ENCODE data around the gene ISL1. TPM values are rescaled to one million over a fixed set of nuclear protein-coding genes. Genes with fewer than 3 reads are reported as not detected.

Gene ISL1
- not detected for polyA plus RNA-seq (2013)

DNA sequence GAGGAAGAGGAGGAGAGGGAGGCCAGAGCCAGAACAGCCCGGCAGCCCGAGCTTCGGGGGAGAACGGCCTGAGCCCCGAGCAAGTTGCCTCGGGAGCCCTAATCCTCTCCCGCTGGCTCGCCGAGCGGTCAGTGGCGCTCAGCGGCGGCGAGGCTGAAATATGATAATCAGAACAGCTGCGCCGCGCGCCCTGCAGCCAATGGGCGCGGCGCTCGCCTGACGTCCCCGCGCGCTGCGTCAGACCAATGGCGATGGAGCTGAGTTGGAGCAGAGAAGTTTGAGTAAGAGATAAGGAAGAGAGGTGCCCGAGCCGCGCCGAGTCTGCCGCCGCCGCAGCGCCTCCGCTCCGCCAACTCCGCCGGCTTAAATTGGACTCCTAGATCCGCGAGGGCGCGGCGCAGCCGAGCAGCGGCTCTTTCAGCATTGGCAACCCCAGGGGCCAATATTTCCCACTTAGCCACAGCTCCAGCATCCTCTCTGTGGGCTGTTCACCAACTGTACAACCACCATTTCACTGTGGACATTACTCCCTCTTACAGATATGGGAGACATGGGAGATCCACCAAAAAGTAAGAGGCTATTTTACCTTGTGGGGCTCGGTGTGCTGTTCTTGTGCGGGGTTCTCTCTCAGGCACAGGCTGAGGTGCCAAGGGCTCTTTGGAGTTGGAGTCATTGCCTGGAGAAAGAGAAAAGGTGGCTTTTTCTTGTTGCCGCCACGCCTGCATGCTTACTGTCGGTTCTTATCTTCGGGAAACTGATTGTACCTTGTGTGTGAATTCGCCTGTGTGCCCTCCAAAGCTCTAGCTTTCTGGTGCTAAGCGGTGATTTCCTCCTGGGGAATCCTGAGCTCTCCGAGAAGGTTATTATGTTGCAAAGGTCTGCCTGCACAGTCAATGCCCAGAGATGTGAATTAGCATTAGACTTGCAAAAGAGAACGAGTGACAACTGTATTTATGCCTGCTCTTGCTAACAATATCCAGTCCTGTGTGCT is at the start of gene ISL1:
TSS of gene ISL1 (plus strand) at position 318 of the 991 bp plus-strand sequence. CDS start at position 542, 224 bp downstream.
- H3K27me3 ChIP-seq (replicated peaks in 2 of 5; ENCODE audit: control insufficient read depth in 4 of 5, insufficient read depth in 5 of 5, low read length in 4 of 5) = peaks cover 39 to 100% (median 79%) of the 10 kb centered on the region in 5 experiments
- CTCF ChIA-PET = interaction anchor here (0.7 kb wide), 1 partner anchor 1042 kb away, joined by 3 read pairs; no protein-coding TSS in a partner anchor

DNA sequence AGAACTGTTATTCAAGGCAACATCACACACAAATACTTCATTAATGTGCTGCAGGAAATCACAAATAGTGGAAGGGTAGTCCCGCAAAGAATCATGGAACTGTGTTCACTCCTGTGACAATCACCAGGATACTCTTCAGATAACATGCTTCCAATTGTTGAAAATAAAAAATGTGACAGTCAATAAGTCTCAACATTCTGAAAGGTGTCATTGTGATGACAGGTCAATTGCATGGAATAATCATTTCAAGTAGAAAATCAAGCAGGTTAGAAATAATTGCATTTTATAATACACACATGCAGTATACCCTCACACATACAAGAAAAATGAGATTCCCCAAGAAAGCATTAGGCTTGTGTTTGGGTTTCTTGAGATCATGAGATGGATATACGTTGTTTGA is 46.4 kb upstream of the ISL1 start:
- DNase-seq = no peak
- H3K27ac ChIP-seq (ENCODE audit: insufficient read depth in 1 of 2, low read depth in 1 of 2, low read length in 2 of 2, poor library complexity in 1 of 2, severe bottlenecking in 2 of 2) = no peak overlapping the region
- no peak overlapping the region for H3K4me3 ChIP-seq (ENCODE audit: control insufficient read depth in 1 of 7, extremely low read depth in 1 of 7, insufficient read depth in 4 of 7, low read depth in 2 of 7, low read length in 6 of 7)
- H3K9me3 ChIP-seq (ENCODE audit: control extremely low read depth in 1 of 5, control insufficient read depth in 4 of 5, insufficient read depth in 2 of 5, low read depth in 1 of 5, low read length in 4 of 5) = no peaks in the 10 kb centered on the region
- POLR2A ChIA-PET = no interaction called here
- CTCF ChIA-PET = no interaction called here
- H3K36me3 ChIP-seq (ENCODE audit: control insufficient read depth in 4 of 4, insufficient read depth in 4 of 4, low read length in 3 of 4) = no peaks in the 10 kb centered on the region
- WGBS (ENCODE audit: insufficient coverage) = no CpG with 5 or more reads among the region's 2 CpGs
- H3K27me3 ChIP-seq (replicated peaks in 2 of 5; ENCODE audit: control insufficient read depth in 4 of 5, insufficient read depth in 5 of 5, low read length in 4 of 5) = no peaks in the 10 kb centered on the region
- no peaks in the 10 kb centered on the region for H3K4me1 ChIP-seq (ENCODE audit: control extremely low read depth in 1 of 4, control insufficient read depth in 4 of 4, insufficient read depth in 4 of 4, low read length in 3 of 4)

More for the DNA sequence above, at the start of gene ISL1:
- peak; percentile 30 to 74 (median 58) for DNase-seq
- H3K27ac ChIP-seq (ENCODE audit: insufficient read depth in 1 of 2, low read depth in 1 of 2, low read length in 2 of 2, poor library complexity in 1 of 2, severe bottlenecking in 2 of 2) = no peak within 1 kb of the TSS
- 2% methylated on average over 57 of the region's 57 CpGs for WGBS (ENCODE audit: insufficient coverage)
- H3K9me3 ChIP-seq (ENCODE audit: control extremely low read depth in 1 of 5, control insufficient read depth in 4 of 5, insufficient read depth in 2 of 5, low read depth in 1 of 5, low read length in 4 of 5) = peaks cover 0 to 7% (median 3%) of the 10 kb centered on the region in 5 experiments
- H3K4me3 ChIP-seq (ENCODE audit: control insufficient read depth in 1 of 7, extremely low read depth in 1 of 7, insufficient read depth in 4 of 7, low read depth in 2 of 7, low read length in 6 of 7) = peak within 1 kb of the TSS; percentile 13 to 72 (median 46)
- H3K4me1 ChIP-seq (ENCODE audit: control extremely low read depth in 1 of 4, control insufficient read depth in 4 of 4, insufficient read depth in 4 of 4, low read length in 3 of 4) = peaks cover 0 to 17% (median 8%) of the 10 kb centered on the region in 4 experiments
- no peaks in the 10 kb centered on the region for H3K36me3 ChIP-seq (ENCODE audit: control insufficient read depth in 4 of 4, insufficient read depth in 4 of 4, low read length in 3 of 4)
- POLR2A ChIA-PET = no interaction called here

DNA sequence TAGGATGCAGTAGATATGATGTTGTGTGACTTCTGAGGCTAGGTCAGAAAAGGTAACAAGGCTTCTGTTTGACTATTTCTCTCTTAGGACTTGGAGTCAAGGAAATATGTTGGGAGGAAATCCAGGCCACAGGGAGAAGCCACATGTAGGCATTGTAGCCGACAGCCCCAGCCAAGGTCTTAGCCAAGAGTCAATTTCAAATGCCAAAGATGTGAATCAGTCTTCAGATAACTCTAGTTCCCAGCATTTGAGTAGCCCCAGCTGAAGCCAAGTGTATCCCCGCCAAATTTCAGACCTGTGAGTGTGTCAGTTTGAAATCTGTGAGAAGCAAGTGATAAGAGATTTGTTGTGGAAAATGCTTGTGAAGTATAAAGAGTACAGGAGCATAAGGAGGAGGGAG is 38.1 kb upstream of the ISL1 start:
- H3K4me1 ChIP-seq (ENCODE audit: control extremely low read depth in 1 of 4, control insufficient read depth in 4 of 4, insufficient read depth in 4 of 4, low read length in 3 of 4) = no peaks in the 10 kb centered on the region
- WGBS (ENCODE audit: insufficient coverage) = 100% methylated on average over 2 of the region's 2 CpGs
- CTCF ChIA-PET = no interaction called here

DNA sequence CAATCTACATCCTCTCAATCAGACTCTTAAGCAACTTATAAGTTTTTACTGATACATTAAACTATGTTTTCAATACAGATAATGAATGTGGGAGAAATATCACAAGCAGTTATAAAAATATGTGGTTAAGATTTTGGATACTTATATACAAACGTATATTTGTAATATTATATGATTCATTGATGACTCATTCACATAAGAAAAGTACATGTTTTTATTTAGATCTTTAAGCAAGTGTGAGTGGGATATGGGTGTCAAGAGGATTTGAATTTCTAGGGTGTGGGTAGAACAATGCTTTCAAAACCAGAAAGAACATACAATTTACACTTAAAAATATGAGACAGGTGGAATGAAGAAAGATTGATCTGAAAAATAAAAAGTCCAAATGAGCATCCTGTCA is 36.1 kb upstream of the ISL1 start:
- no CpG with 5 or more reads among the region's 1 CpG for WGBS (ENCODE audit: insufficient coverage)
- Histone ChIP-seq H3K4me3 (ENCODE audit: control insufficient read depth in 1 of 7, extremely low read depth in 1 of 7, insufficient read depth in 4 of 7, low read depth in 2 of 7, low read length in 6 of 7) (no peak overlapping the region), H3K27me3 (replicated peaks in 2 of 5; ENCODE audit: control insufficient read depth in 4 of 5, insufficient read depth in 5 of 5, low read length in 4 of 5) (no peaks in the 10 kb centered on the region), H3K36me3 (ENCODE audit: control insufficient read depth in 4 of 4, insufficient read depth in 4 of 4, low read length in 3 of 4) (no peaks in the 10 kb centered on the region), H3K9me3 (ENCODE audit: control extremely low read depth in 1 of 5, control insufficient read depth in 4 of 5, insufficient read depth in 2 of 5, low read depth in 1 of 5, low read length in 4 of 5) (peaks cover 0 to 3% (median 0%) of the 10 kb centered on the region in 5 experiments), H3K27ac (ENCODE audit: insufficient read depth in 1 of 2, low read depth in 1 of 2, low read length in 2 of 2, poor library complexity in 1 of 2, severe bottlenecking in 2 of 2) (no peak overlapping the region), H3K4me1 (ENCODE audit: control extremely low read depth in 1 of 4, control insufficient read depth in 4 of 4, insufficient read depth in 4 of 4, low read length in 3 of 4) (no peaks in the 10 kb centered on the region)
- no peak for DNase-seq
- ChIA-PET CTCF (no interaction called here), POLR2A (no interaction called here)

More for the DNA sequence above, 38.1 kb upstream of the ISL1 start:
- Histone ChIP-seq H3K27me3 (replicated peaks in 2 of 5; ENCODE audit: control insufficient read depth in 4 of 5, insufficient read depth in 5 of 5, low read length in 4 of 5) (no peaks in the 10 kb centered on the region), H3K4me3 (ENCODE audit: control insufficient read depth in 1 of 7, extremely low read depth in 1 of 7, insufficient read depth in 4 of 7, low read depth in 2 of 7, low read length in 6 of 7) (no peak overlapping the region), H3K27ac (ENCODE audit: insufficient read depth in 1 of 2, low read depth in 1 of 2, low read length in 2 of 2, poor library complexity in 1 of 2, severe bottlenecking in 2 of 2) (no peak overlapping the region), H3K36me3 (ENCODE audit: control insufficient read depth in 4 of 4, insufficient read depth in 4 of 4, low read length in 3 of 4) (no peaks in the 10 kb centered on the region), H3K9me3 (ENCODE audit: control extremely low read depth in 1 of 5, control insufficient read depth in 4 of 5, insufficient read depth in 2 of 5, low read depth in 1 of 5, low read length in 4 of 5) (peaks cover 0 to 3% (median 0%) of the 10 kb centered on the region in 5 experiments)
- no peak for DNase-seq
- POLR2A ChIA-PET = no interaction called here

DNA sequence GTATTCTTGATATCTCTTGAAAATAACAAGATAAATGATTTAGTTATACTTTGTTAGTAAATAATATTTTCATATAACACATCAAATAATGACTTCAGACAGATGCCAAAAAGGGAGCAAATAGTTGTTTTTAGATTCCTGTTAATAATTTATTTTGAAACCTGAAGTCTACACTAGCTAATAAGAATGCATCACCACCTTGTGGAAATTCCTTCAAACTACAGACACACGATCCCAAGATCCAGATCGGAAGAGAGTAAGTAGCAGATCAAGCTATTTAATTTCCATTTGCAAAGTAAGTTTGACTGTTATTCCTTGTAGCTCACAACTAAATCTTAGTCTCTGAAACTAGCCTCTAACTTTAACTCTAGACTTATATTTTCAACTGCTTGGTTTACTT is 35.5 kb upstream of the ISL1 start:
- 100% methylated on average over 2 of the region's 2 CpGs for whole genome bisulfite sequencing (ENCODE audit: insufficient coverage)
- ChIA-PET CTCF (no interaction called here), POLR2A (no interaction called here)
- Histone ChIP-seq H3K4me1 (ENCODE audit: control extremely low read depth in 1 of 4, control insufficient read depth in 4 of 4, insufficient read depth in 4 of 4, low read length in 3 of 4) (no peaks in the 10 kb centered on the region), H3K27ac (ENCODE audit: insufficient read depth in 1 of 2, low read depth in 1 of 2, low read length in 2 of 2, poor library complexity in 1 of 2, severe bottlenecking in 2 of 2) (no peak overlapping the region), H3K36me3 (ENCODE audit: control insufficient read depth in 4 of 4, insufficient read depth in 4 of 4, low read length in 3 of 4) (no peaks in the 10 kb centered on the region), H3K4me3 (ENCODE audit: control insufficient read depth in 1 of 7, extremely low read depth in 1 of 7, insufficient read depth in 4 of 7, low read depth in 2 of 7, low read length in 6 of 7) (no peak overlapping the region), H3K27me3 (replicated peaks in 2 of 5; ENCODE audit: control insufficient read depth in 4 of 5, insufficient read depth in 5 of 5, low read length in 4 of 5) (no peaks in the 10 kb centered on the region), H3K9me3 (ENCODE audit: control extremely low read depth in 1 of 5, control insufficient read depth in 4 of 5, insufficient read depth in 2 of 5, low read depth in 1 of 5, low read length in 4 of 5) (peaks cover 0 to 3% (median 0%) of the 10 kb centered on the region in 5 experiments)
- DNase-seq = no peak

DNA sequence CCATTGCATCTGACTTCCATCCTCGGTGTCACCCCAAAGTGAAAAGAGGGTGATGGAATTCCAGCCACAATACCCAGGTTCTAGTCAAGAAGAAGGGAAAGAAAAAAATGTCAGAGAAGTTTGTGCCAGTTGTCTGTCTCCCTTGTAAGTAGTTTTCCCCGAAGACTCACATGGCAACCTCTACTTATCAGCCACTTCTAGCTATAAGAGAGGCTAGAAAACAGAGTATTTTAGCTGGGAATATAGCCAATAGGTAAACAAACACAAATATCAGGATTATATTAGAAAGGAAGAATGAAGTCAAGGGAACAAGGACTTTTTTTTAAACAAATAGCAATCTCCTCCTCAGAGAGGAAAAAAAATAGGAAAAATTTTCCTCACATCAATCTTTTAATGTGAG is 12.2 kb upstream of the ISL1 start:
- ChIA-PET CTCF (no interaction called here), POLR2A (no interaction called here)
- Histone ChIP-seq H3K4me1 (ENCODE audit: control extremely low read depth in 1 of 4, control insufficient read depth in 4 of 4, insufficient read depth in 4 of 4, low read length in 3 of 4) (no peaks in the 10 kb centered on the region), H3K27me3 (replicated peaks in 2 of 5; ENCODE audit: control insufficient read depth in 4 of 5, insufficient read depth in 5 of 5, low read length in 4 of 5) (peaks cover 0 to 25% (median 6%) of the 10 kb centered on the region in 5 experiments), H3K36me3 (ENCODE audit: control insufficient read depth in 4 of 4, insufficient read depth in 4 of 4, low read length in 3 of 4) (no peaks in the 10 kb centered on the region), H3K9me3 (ENCODE audit: control extremely low read depth in 1 of 5, control insufficient read depth in 4 of 5, insufficient read depth in 2 of 5, low read depth in 1 of 5, low read length in 4 of 5) (no peaks in the 10 kb centered on the region), H3K27ac (ENCODE audit: insufficient read depth in 1 of 2, low read depth in 1 of 2, low read length in 2 of 2, poor library complexity in 1 of 2, severe bottlenecking in 2 of 2) (no peak overlapping the region), H3K4me3 (ENCODE audit: control insufficient read depth in 1 of 7, extremely low read depth in 1 of 7, insufficient read depth in 4 of 7, low read depth in 2 of 7, low read length in 6 of 7) (no peak overlapping the region)
- WGBS (ENCODE audit: insufficient coverage) = 100% methylated on average over 1 of the region's 2 CpGs
- no peak for DNase-seq

DNA sequence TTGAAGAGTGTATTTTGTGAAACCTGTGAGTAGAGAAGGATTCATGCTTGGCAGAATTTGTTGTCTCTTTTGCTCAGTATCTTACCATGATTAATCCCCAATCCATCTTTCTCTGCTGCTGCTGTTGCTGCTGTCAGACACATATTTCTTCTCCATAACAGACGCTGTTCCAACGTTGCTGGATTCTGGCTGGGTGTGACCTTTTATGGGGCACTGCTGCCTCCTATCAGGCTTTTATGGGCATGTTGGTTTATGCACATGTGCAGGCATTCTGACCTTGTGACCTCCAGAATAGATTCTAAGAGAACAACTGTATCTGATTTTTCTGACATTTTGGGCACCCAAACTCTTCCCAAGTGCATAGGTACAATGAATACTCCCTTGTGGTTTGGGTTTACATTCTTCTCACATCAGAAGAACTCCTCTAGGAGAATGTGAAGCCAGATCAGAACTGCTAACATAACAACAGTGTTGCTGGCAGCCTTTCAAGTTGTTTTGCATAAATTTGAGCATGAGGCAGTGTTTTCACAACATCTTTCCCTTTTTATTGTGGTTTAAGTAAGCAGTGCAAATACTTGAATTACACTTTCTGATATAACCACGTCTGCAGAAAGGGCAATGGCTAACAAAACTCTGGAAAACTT is 9.2 kb upstream of the ISL1 start:
- H3K4me3 ChIP-seq (ENCODE audit: control insufficient read depth in 1 of 7, extremely low read depth in 1 of 7, insufficient read depth in 4 of 7, low read depth in 2 of 7, low read length in 6 of 7) = no peak overlapping the region
- DNase-seq = no peak
- peaks cover 0 to 2% (median 0%) of the 10 kb centered on the region in 4 experiments for H3K4me1 ChIP-seq (ENCODE audit: control extremely low read depth in 1 of 4, control insufficient read depth in 4 of 4, insufficient read depth in 4 of 4, low read length in 3 of 4)
- WGBS (ENCODE audit: insufficient coverage) = no CpG with 5 or more reads among the region's 3 CpGs
- no peaks in the 10 kb centered on the region for H3K36me3 ChIP-seq (ENCODE audit: control insufficient read depth in 4 of 4, insufficient read depth in 4 of 4, low read length in 3 of 4)
- H3K9me3 ChIP-seq (ENCODE audit: control extremely low read depth in 1 of 5, control insufficient read depth in 4 of 5, insufficient read depth in 2 of 5, low read depth in 1 of 5, low read length in 4 of 5) = peaks cover 0 to 5% (median 2%) of the 10 kb centered on the region in 5 experiments
- ChIA-PET POLR2A (no interaction called here), CTCF (no interaction called here)
- no peak overlapping the region for H3K27ac ChIP-seq (ENCODE audit: insufficient read depth in 1 of 2, low read depth in 1 of 2, low read length in 2 of 2, poor library complexity in 1 of 2, severe bottlenecking in 2 of 2)
- H3K27me3 ChIP-seq (replicated peaks in 2 of 5; ENCODE audit: control insufficient read depth in 4 of 5, insufficient read depth in 5 of 5, low read length in 4 of 5) = peaks cover 6 to 54% (median 27%) of the 10 kb centered on the region in 5 experiments

Data from common myeloid progenitor, CD34-positive (primary cell).